Mesothelial cell of epicardium (in vitro differentiated cells): Measurements from ENCODE around the gene TMEM130. TPM values are rescaled to one million over a fixed set of nuclear protein-coding genes. Genes with fewer than 3 reads are reported as not detected.

Source experiments
- DNase-seq, 2 experiments: peaks; one replicate each; pipeline ENCODE4 v3.0.0; 2021; ENCODE audit warnings: low spot score in 2 of 2; ENCODE audit not compliant: unreplicated experiment in 2 of 2
- H3K27ac Mint-ChIP-seq: 2 replicates; pipeline ENCODE4 v1.8.0; 2021; ENCODE audit warnings: mixed read lengths
- H3K27me3 Mint-ChIP-seq: 2 replicates; pipeline ENCODE4 v1.8.0; 2021; ENCODE audit warnings: low read depth, mixed read lengths
- H3K36me3 Mint-ChIP-seq: 2 replicates; pipeline ENCODE4 v1.8.0; 2021; ENCODE audit warnings: mixed read lengths
- H3K4me1 Mint-ChIP-seq: 2 replicates; pipeline ENCODE4 v1.8.0; 2021; ENCODE audit warnings: mixed read lengths
- H3K4me3 Mint-ChIP-seq: 2 replicates; pipeline ENCODE4 v1.8.0; 2021; ENCODE audit warnings: mild to moderate bottlenecking, moderate library complexity, mixed read lengths
- H3K9me3 Mint-ChIP-seq: 2 replicates; pipeline ENCODE4 v1.8.0; 2021; ENCODE audit warnings: mixed read lengths
- total RNA-seq: library from RNA; stranded (reverse); gene quantifications from 3 replicates; pipeline ENCODE4 v1.2.1, GENCODE V29; 2021
- TF ChIP-seq, protein P1 (sequence below): fragments of 200-600 bp; sonication (generic); IDR thresholded peaks from one replicate; pipeline ENCODE4 v1.5.0; 2021; ENCODE audit warnings: antibody characterized with exemption; ENCODE audit not compliant: unreplicated experiment

Gene TMEM130
- total RNA-seq, 1 donor from 2014 or later: 12.5 TPM

DNA sequence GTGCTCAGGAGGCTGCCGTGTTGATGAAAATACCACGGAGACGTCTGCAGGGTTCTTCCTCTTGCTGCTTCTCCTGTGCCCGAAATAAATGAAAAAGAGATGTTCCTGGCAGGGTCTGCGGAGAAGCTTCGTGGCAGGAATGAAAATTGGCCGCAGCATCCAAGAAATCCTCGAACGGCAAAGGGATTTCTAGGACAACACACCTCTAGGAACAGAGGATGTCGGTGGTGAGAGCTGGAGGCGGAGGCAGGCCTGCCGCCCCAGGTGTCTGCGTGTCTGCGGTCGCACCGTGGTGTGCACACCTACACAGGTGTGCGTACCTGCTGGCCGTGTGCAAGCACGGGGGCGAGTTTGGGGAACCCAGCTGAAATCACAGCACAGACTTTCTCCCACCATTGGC is 43.4 kb downstream of the TMEM130 start:
- Mint-ChIP-seq H3K4me3 (no peak overlapping the region), H3K36me3 (no peaks in the 10 kb centered on the region), H3K27me3 (no peaks in the 10 kb centered on the region), H3K4me1 (peaks cover 7% of the 10 kb centered on the region), H3K27ac (no peak overlapping the region), H3K9me3 (peaks cover 7% of the 10 kb centered on the region)
- DNase-seq: no peak
- TF ChIP-seq, protein P1, sequence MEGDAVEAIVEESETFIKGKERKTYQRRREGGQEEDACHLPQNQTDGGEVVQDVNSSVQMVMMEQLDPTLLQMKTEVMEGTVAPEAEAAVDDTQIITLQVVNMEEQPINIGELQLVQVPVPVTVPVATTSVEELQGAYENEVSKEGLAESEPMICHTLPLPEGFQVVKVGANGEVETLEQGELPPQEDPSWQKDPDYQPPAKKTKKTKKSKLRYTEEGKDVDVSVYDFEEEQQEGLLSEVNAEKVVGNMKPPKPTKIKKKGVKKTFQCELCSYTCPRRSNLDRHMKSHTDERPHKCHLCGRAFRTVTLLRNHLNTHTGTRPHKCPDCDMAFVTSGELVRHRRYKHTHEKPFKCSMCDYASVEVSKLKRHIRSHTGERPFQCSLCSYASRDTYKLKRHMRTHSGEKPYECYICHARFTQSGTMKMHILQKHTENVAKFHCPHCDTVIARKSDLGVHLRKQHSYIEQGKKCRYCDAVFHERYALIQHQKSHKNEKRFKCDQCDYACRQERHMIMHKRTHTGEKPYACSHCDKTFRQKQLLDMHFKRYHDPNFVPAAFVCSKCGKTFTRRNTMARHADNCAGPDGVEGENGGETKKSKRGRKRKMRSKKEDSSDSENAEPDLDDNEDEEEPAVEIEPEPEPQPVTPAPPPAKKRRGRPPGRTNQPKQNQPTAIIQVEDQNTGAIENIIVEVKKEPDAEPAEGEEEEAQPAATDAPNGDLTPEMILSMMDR: no peak

GRCh38 chr7:98823226-98823625 is 46.6 kb downstream of the TMEM130 start:
- H3K4me3 Mint-ChIP-seq: no peak overlapping the region
- peaks cover 13% of the 10 kb centered on the region for H3K4me1 Mint-ChIP-seq
- TF ChIP-seq, protein P1: no peak
- H3K27ac Mint-ChIP-seq: no peak overlapping the region
- no peaks in the 10 kb centered on the region for H3K36me3 Mint-ChIP-seq
- no peak for DNase-seq
- peaks cover 10% of the 10 kb centered on the region for H3K9me3 Mint-ChIP-seq
- no peaks in the 10 kb centered on the region for H3K27me3 Mint-ChIP-seq

DNA sequence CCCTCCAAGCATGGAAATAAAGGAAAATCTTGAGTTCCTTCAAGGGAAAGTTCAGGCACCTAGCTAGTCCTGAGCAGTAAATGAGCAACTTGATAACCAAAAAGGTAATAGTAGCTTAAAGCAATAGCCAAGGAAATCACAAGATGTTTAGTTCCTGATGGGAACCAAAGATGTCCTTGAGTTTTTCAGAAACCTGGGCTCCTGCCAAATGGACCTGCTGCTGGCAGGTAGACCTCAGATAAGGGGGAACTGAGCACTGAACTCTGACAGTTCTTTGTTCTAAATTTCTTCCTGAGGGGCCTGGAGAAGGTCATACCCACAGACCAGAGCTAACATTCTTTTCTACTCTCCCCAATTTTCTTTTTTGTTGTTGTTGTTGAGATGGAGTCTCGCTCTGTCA is 48.5 kb downstream of the TMEM130 start:
- no peak for DNase-seq
- H3K27me3 Mint-ChIP-seq: no peaks in the 10 kb centered on the region
- H3K4me1 Mint-ChIP-seq: peaks cover 13% of the 10 kb centered on the region
- peaks cover 10% of the 10 kb centered on the region for H3K9me3 Mint-ChIP-seq
- TF ChIP-seq, protein P1: no peak
- no peak overlapping the region for H3K27ac Mint-ChIP-seq
- no peaks in the 10 kb centered on the region for H3K36me3 Mint-ChIP-seq
- H3K4me3 Mint-ChIP-seq: no peak overlapping the region

DNA sequence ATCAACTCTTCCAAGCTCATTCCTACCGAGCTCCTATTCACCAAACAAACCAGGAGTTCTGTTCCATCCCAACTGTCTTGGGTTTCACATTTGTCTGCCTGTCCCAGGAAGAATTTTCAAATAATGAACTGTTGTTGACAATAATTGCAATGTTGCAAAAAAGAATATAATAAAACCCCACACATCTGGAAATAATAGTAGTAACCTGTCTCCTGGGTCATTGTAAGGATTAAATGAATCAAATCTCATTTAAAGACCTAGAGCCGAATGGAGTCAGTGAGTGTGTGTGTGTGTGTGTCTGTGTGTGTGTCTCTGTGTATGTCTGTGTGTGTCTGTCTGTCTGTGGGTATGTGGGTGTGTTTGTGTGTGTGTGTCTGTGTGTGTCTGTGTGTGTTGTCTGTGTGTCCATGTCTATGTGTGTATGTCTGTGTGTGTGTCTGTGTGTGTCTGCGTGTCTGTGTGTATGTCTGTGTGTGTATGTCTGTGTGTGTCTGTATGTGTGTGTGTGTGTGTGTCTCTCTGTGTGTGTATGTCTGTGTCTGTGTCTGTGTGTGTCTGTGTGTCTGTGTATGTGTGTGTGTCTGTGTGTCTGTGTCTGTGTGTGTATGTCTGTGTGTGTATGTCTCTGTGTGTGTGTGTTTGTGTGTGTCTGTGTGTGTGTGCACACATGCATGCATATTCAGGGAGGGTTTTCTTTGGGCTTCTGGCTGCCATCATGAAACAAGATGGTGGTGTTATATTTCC is 52.7 kb downstream of the TMEM130 start:
- Mint-ChIP-seq H3K27ac (no peak overlapping the region), H3K27me3 (no peaks in the 10 kb centered on the region), H3K9me3 (peaks cover 4% of the 10 kb centered on the region), H3K36me3 (no peaks in the 10 kb centered on the region), H3K4me3 (no peak overlapping the region), H3K4me1 (peaks cover 8% of the 10 kb centered on the region)
- TF ChIP-seq, protein P1: no peak
- no peak for DNase-seq

GRCh38 chr7:98816241-98816640 is 53.6 kb downstream of the TMEM130 start:
- no peaks in the 10 kb centered on the region for H3K36me3 Mint-ChIP-seq
- peaks cover 5% of the 10 kb centered on the region for H3K4me1 Mint-ChIP-seq
- H3K27ac Mint-ChIP-seq: no peak overlapping the region
- no peak overlapping the region for H3K4me3 Mint-ChIP-seq
- TF ChIP-seq, protein P1: no peak
- peaks cover 4% of the 10 kb centered on the region for H3K9me3 Mint-ChIP-seq
- H3K27me3 Mint-ChIP-seq: no peaks in the 10 kb centered on the region
- no peak for DNase-seq
